CD4-positive, alpha-beta T cell (primary cell): ENCODE results near the gene DDI2. TPM values are rescaled to one million over a fixed set of nuclear protein-coding genes. Genes with fewer than 3 reads are reported as not detected.

Source experiments
- ATAC-seq: fragments of 200-7000 bp; cut with Tn5 transposase; one replicate; pipeline ENCODE4 v1.10.0; 2022; ENCODE audit warnings: mild to moderate bottlenecking; ENCODE audit not compliant: poor library complexity
- CTCF ChIA-PET: fragments of 350-600 bp; sonication (Branson Sonifier 250); formaldehyde crosslinking; loops from one replicate; lab custom pipeline; 2021; ENCODE audit warnings: antibody characterized with exemption, inconsistent platforms; lab: Charles Lee
- POLR2A ChIA-PET: fragments of 350-600 bp; sonication (Branson Sonifier 250); formaldehyde crosslinking; loops from one replicate; lab custom pipeline; 2021; ENCODE audit warnings: antibody characterized with exemption, inconsistent platforms; lab: Charles Lee
- DNase-seq, 14 experiments: peaks; one replicate each; pipeline ENCODE4 v3.0.0-alpha.2; 2013 to 2020; ENCODE audit warnings: mixed read lengths in 2 of 14
- H3K27ac ChIP-seq, 2 donors: one replicate each; pipeline versions ENCODE4 v1.5.1 to v1.7.0; 2013; ENCODE audit warnings: low read length in 2 of 2, low read depth in 1 of 2, mild to moderate bottlenecking in 1 of 2
- H3K27me3 ChIP-seq, 2 experiments: 1 replicate in 1 of 2; 2 replicates in 1 of 2; pipeline versions ENCODE4 v1.6.1 to v1.7.0; 2013; ENCODE audit warnings: low read length in 2 of 2, control low read depth in 1 of 2, mild to moderate bottlenecking in 1 of 2, moderate library complexity in 1 of 2; ENCODE audit not compliant: insufficient read depth in 2 of 2, control insufficient read depth in 1 of 2
- H3K36me3 ChIP-seq: one replicate; pipeline ENCODE4 v1.6.1; 2013; ENCODE audit warnings: low read length, control low read depth; ENCODE audit not compliant: insufficient read depth
- H3K4me1 ChIP-seq: one replicate; pipeline ENCODE4 v1.6.1; 2013; ENCODE audit warnings: low read length, control low read depth; ENCODE audit not compliant: insufficient read depth
- H3K4me3 ChIP-seq: one replicate; pipeline ENCODE4 v1.5.1; 2013; ENCODE audit warnings: mild to moderate bottlenecking, low read length, moderate library complexity
- H3K9me3 ChIP-seq, 2 experiments: 1 replicate in 1 of 2; 2 replicates in 1 of 2; pipeline versions ENCODE4 v1.6.1 to v1.7.0; 2013; ENCODE audit warnings: low read length in 2 of 2, mild to moderate bottlenecking in 2 of 2, control low read depth in 1 of 2, moderate library complexity in 1 of 2; ENCODE audit not compliant: control insufficient read depth in 1 of 2, insufficient read depth in 1 of 2
- H3K27ac Mint-ChIP-seq: one replicate; pipeline ENCODE4 v1.8.0; 2020; ENCODE audit warnings: mixed read lengths
- H3K27me3 Mint-ChIP-seq: one replicate; pipeline ENCODE4 v1.8.0; 2021; ENCODE audit warnings: mixed read lengths
- H3K36me3 Mint-ChIP-seq: one replicate; pipeline ENCODE4 v1.8.0; 2021; ENCODE audit warnings: low read depth, mixed read lengths
- H3K4me1 Mint-ChIP-seq: one replicate; pipeline ENCODE4 v1.8.0; 2021; ENCODE audit warnings: low read depth, mixed read lengths
- H3K4me3 Mint-ChIP-seq: one replicate; pipeline ENCODE4 v1.8.0; 2020; ENCODE audit warnings: mild to moderate bottlenecking, mixed read lengths
- H3K9me3 Mint-ChIP-seq: one replicate; pipeline ENCODE4 v1.8.0; 2020; ENCODE audit warnings: mixed read lengths
- intact Hi-C, 2 experiments: fragments of 100-400 bp; cut with DNase I in 1 of 2; cut with micrococcal nuclease in 1 of 2; formaldehyde crosslinking; loops; one replicate each; pipeline versions ENCODE4 v1.15.1 to v1.9.0; 2023 to 2025; cut with DNase I, micrococcal nuclease
- total RNA-seq, 174 experiments: library from RNA in 2 of 174; stranded (reverse) in 2 of 174; gene quantifications; one replicate each; pipeline ENCODE4 v1.2.3 and lab custom pipeline; 2021 to 2026
- TF ChIP-seq, protein P1 (sequence below): fragments of 200-600 bp; IDR thresholded peaks from one replicate; pipeline ENCODE4 v1.8.0; 2022; ENCODE audit warnings: antibody characterized with exemption, mild to moderate bottlenecking

The DDI2 gene
- total RNA-seq, 2 experiments from 2014 or later, result 24.2 to 29.9 TPM

DNA sequence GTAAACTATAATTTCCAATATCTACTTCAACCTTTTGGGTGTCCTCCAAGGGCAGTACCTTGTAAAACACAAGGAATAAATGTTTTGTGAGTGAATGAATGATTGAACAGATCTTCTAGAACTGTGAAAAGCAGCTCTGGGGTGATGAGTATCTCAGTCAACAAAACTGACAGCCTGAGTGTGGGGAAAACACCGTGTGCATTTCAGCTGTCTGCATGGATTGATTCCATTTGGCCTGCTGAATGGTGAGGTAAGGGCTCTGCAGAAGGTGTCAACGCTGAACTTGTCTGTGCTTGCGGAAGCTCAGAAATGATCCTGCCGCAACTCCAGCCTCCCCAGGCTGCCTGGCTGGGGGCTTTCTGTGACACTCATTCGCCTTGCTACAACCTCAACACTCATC lies 25.0 kb upstream of the DDI2 start:
- Histone ChIP-seq H3K4me3 (no peak overlapping the region), H3K9me3 (no peaks in the 10 kb centered on the region), H3K4me1 (no peaks in the 10 kb centered on the region), H3K27me3 (no peaks in the 10 kb centered on the region), H3K27ac (no peak overlapping the region), H3K36me3 (no peaks in the 10 kb centered on the region)
- H3K4me1 Mint-ChIP-seq, result peaks cover 2% of the 10 kb centered on the region
- POLR2A ChIA-PET, result interaction anchor here (1.5 to 2.0 kb wide), 2 partner anchors 11 kb away, joined by 3 to 12 read pairs; no protein-coding TSS in a partner anchor
- TF ChIP-seq, protein P1, sequence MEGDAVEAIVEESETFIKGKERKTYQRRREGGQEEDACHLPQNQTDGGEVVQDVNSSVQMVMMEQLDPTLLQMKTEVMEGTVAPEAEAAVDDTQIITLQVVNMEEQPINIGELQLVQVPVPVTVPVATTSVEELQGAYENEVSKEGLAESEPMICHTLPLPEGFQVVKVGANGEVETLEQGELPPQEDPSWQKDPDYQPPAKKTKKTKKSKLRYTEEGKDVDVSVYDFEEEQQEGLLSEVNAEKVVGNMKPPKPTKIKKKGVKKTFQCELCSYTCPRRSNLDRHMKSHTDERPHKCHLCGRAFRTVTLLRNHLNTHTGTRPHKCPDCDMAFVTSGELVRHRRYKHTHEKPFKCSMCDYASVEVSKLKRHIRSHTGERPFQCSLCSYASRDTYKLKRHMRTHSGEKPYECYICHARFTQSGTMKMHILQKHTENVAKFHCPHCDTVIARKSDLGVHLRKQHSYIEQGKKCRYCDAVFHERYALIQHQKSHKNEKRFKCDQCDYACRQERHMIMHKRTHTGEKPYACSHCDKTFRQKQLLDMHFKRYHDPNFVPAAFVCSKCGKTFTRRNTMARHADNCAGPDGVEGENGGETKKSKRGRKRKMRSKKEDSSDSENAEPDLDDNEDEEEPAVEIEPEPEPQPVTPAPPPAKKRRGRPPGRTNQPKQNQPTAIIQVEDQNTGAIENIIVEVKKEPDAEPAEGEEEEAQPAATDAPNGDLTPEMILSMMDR, result no peak
- no peaks in the 10 kb centered on the region for H3K9me3 Mint-ChIP-seq
- H3K27ac Mint-ChIP-seq, result no peak overlapping the region
- CTCF ChIA-PET, result no interaction called here
- ATAC-seq, result no peak
- no peak overlapping the region for H3K4me3 Mint-ChIP-seq
- peaks cover 14% of the 10 kb centered on the region for H3K36me3 Mint-ChIP-seq
- no peaks in the 10 kb centered on the region for H3K27me3 Mint-ChIP-seq
- DNase-seq, result no peak
- intact Hi-C loops, result no loop called here

DNA sequence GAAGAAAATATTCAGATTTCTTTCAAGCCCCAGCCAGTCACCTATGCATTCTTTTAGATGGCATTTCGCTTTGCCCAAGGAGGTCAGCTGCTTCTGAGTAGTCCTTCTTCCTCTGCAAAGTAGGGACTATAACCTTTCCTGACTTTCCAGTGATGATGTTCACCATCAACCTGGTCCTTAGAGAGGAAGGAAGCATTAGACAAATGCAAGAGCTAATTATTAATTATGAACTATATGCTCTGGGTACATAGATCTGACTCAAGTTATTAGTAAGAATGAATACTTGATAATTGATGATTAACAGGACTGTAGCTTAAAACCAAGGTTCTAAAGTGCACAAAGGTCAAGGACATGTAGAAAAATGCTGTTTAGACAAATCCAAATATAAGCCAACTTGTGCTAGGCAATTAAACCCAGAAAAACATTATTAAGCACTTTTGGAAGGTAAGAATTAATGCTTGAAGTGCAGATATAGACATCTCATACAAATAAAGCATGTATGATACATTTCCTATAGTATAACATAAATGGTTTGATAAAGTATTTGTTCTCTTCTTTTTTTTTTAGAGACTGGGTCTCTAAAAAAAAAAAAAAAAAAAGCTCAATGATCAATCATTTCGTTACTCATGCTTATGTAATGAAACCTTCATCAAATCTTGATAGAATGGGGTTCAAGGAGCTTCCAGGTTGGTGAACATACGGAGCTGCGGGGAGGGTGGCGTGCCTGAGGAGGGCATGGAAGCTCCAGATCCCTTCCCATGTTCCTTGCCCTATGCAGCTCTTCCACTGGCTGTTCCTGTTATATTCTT lies 21.2 kb upstream of the DDI2 start:
- Histone ChIP-seq H3K4me3 (no peak overlapping the region), H3K4me1 (no peaks in the 10 kb centered on the region), H3K36me3 (no peaks in the 10 kb centered on the region), H3K9me3 (no peaks in the 10 kb centered on the region), H3K27ac (no peak overlapping the region), H3K27me3 (no peaks in the 10 kb centered on the region)
- Mint-ChIP-seq H3K4me3 (no peak overlapping the region), H3K27ac (no peak overlapping the region), H3K36me3 (no peaks in the 10 kb centered on the region), H3K9me3 (no peaks in the 10 kb centered on the region), H3K4me1 (no peaks in the 10 kb centered on the region), H3K27me3 (no peaks in the 10 kb centered on the region)
- TF ChIP-seq, protein P1, result no peak
- ChIA-PET CTCF (interaction anchor here (0.6 to 1.1 kb wide), 4 partner anchors 15 to 145 kb away, joined by 3 to 8 read pairs (median 4); no protein-coding TSS in a partner anchor), POLR2A (no interaction called here)
- ATAC-seq (no peak), DNase-seq (no peak)
- intact Hi-C loops, result loop anchor here (1.0 to 2.0 kb wide), 2 partner anchors 21 to 145 kb away; partner anchors contain the start of gene DDI2 (in 1 of the 2)

DNA sequence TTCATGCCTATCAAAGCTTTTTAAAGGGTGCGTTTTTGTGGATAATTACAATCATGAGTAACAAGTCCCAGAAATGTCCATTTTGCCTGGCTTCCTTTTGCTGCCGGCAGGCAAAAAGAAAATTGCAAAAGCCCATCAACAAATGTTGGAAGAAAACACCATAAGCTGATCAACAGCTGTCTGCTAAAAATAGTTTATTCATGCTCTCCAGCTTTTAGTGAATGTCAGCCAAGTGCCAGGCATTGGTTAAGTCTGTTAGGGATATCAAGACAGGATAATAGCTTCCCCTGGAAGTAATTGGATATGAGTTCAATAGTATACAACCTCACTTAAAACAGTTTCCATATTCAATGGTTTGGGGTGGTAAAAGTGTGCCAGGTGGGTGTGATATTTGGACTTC lies 18.8 kb upstream of the DDI2 start:
- ChIA-PET CTCF (no interaction called here), POLR2A (interaction anchor here (1.0 kb wide), 1 partner anchor 19 kb away, joined by 3 read pairs; no protein-coding TSS in a partner anchor)
- Histone ChIP-seq H3K36me3 (no peaks in the 10 kb centered on the region), H3K4me3 (no peak overlapping the region), H3K9me3 (no peaks in the 10 kb centered on the region), H3K27me3 (no peaks in the 10 kb centered on the region), H3K27ac (no peak overlapping the region), H3K4me1 (peaks cover 7% of the 10 kb centered on the region)
- ATAC-seq, result no peak
- no peak for DNase-seq
- Mint-ChIP-seq H3K4me1 (peaks cover 4% of the 10 kb centered on the region), H3K36me3 (no peaks in the 10 kb centered on the region), H3K27ac (no peak overlapping the region), H3K9me3 (no peaks in the 10 kb centered on the region), H3K27me3 (no peaks in the 10 kb centered on the region), H3K4me3 (no peak overlapping the region)
- TF ChIP-seq, protein P1, result no peak
- intact Hi-C loops, result no loop called here
